ENCODE results near the gene PSMD4.
A peak's percentile ranks its signal among the peaks of the same experiment; 100 is the strongest.
"Not testable (repeated sequence)": the region's sequence is repeated elsewhere in the genome, so short reads cannot be mapped to it uniquely, and the experiment has no call there.

The PSMD4 gene

GRCh38 chr1:151266821-151267220 is 12.3 kb downstream of the PSMD4 start:
- ATAC-seq, result no peak
- TF ChIP-seq, protein P1, sequence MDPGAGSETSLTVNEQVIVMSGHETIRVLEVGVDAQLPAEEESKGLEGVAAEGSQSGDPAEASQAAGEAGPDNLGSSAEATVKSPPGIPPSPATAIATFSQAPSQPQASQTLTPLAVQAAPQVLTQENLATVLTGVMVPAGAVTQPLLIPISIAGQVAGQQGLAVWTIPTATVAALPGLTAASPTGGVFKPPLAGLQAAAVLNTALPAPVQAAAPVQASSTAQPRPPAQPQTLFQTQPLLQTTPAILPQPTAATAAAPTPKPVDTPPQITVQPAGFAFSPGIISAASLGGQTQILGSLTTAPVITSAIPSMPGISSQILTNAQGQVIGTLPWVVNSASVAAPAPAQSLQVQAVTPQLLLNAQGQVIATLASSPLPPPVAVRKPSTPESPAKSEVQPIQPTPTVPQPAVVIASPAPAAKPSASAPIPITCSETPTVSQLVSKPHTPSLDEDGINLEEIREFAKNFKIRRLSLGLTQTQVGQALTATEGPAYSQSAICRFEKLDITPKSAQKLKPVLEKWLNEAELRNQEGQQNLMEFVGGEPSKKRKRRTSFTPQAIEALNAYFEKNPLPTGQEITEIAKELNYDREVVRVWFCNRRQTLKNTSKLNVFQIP (CRISPR knock-in tag; IDR thresholded peaks at IDR 0.05; ENCODE audit: borderline replicate concordance, low read depth), result no peak
- no peak for TF ChIP-seq BACH2 (CRISPR knock-in tag; IDR thresholded peaks at IDR 0.05; ENCODE audit: borderline replicate concordance)
- TF ChIP-seq, protein P2, sequence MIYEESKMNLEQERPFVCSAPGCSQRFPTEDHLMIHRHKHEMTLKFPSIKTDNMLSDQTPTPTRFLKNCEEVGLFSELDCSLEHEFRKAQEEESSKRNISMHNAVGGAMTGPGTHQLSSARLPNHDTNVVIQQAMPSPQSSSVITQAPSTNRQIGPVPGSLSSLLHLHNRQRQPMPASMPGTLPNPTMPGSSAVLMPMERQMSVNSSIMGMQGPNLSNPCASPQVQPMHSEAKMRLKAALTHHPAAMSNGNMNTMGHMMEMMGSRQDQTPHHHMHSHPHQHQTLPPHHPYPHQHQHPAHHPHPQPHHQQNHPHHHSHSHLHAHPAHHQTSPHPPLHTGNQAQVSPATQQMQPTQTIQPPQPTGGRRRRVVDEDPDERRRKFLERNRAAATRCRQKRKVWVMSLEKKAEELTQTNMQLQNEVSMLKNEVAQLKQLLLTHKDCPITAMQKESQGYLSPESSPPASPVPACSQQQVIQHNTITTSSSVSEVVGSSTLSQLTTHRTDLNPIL (CRISPR knock-in tag; IDR thresholded peaks at IDR 0.05; ENCODE audit: low read depth), result no peak
- TF ChIP-seq RARB (CRISPR knock-in tag; IDR thresholded peaks at IDR 0.05), result no peak
- TF ChIP-seq, protein P3, sequence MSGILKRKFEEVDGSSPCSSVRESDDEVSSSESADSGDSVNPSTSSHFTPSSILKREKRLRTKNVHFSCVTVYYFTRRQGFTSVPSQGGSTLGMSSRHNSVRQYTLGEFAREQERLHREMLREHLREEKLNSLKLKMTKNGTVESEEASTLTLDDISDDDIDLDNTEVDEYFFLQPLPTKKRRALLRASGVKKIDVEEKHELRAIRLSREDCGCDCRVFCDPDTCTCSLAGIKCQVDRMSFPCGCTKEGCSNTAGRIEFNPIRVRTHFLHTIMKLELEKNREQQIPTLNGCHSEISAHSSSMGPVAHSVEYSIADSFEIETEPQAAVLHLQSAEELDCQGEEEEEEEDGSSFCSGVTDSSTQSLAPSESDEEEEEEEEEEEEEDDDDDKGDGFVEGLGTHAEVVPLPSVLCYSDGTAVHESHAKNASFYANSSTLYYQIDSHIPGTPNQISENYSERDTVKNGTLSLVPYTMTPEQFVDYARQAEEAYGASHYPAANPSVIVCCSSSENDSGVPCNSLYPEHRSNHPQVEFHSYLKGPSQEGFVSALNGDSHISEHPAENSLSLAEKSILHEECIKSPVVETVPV (CRISPR knock-in tag; IDR thresholded peaks at IDR 0.05), result no peak
- no peak for TF ChIP-seq ISL1 (CRISPR knock-in tag; IDR thresholded peaks at IDR 0.05)
- no peak for TF ChIP-seq ESRRG (CRISPR knock-in tag; IDR thresholded peaks at IDR 0.05)
- no peak for TF ChIP-seq GLIS3 (CRISPR knock-in tag; IDR thresholded peaks at IDR 0.05)
- no peak for TF ChIP-seq CSDC2 (CRISPR knock-in tag; IDR thresholded peaks at IDR 0.05)
- TF ChIP-seq TOX (CRISPR knock-in tag; IDR thresholded peaks at IDR 0.05; ENCODE audit: borderline replicate concordance), result no peak

- TF ChIP-seq RARB (CRISPR knock-in tag; IDR thresholded peaks at IDR 0.05) (no peak), PPARA (CRISPR knock-in tag; IDR thresholded peaks at IDR 0.05; ENCODE audit: borderline replicate concordance) (no peak), TSHZ2 (CRISPR knock-in tag; IDR thresholded peaks at IDR 0.05) (no peak), ZNF70 (CRISPR knock-in tag; IDR thresholded peaks at IDR 0.05) (no peak), ZNF565 (CRISPR knock-in tag; conservative IDR thresholded peaks at IDR 0.05; ENCODE audit: low read depth) (no peak), TOX (CRISPR knock-in tag; IDR thresholded peaks at IDR 0.05; ENCODE audit: borderline replicate concordance) (no peak)
- TF ChIP-seq, protein P4, sequence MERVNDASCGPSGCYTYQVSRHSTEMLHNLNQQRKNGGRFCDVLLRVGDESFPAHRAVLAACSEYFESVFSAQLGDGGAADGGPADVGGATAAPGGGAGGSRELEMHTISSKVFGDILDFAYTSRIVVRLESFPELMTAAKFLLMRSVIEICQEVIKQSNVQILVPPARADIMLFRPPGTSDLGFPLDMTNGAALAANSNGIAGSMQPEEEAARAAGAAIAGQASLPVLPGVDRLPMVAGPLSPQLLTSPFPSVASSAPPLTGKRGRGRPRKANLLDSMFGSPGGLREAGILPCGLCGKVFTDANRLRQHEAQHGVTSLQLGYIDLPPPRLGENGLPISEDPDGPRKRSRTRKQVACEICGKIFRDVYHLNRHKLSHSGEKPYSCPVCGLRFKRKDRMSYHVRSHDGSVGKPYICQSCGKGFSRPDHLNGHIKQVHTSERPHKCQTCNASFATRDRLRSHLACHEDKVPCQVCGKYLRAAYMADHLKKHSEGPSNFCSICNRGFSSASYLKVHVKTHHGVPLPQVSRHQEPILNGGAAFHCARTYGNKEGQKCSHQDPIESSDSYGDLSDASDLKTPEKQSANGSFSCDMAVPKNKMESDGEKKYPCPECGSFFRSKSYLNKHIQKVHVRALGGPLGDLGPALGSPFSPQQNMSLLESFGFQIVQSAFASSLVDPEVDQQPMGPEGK (CRISPR knock-in tag; IDR thresholded peaks at IDR 0.05; ENCODE audit: borderline replicate concordance), result no peak
- TF ChIP-seq, protein P2 (CRISPR knock-in tag; IDR thresholded peaks at IDR 0.05; ENCODE audit: low read depth), result no peak
- ATAC-seq, result no peak
These were observed 13.2 kb downstream of the PSMD4 start for GRCh38 chr1:151267760-151268159.

DNA sequence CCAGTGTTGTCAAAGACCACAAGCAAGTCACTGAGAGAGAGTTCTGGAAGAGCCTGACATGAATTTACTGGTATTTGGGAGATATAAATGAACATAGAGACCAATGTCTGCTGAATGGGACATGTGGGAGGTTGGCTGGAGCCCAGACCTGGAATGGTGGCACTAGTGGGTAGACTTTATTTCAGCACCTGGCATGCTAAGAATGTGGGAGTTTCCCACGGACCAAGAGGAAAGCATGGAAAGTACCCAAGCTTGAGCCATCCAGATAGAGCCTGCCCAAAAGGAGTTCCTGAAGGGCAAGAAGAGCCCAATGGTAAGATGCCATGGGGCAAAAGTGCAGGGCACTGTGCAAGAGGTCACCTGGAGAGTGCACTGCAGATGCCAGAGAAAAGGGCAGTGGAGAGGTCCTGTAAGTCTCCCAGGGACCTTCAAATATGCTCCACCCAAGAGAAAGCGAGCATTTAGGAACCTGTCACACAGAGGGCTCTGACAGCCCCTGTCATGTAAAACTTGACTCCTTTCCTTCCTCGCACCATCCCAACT is 19.5 kb downstream of the PSMD4 start:
- TF ChIP-seq ZNF70 (CRISPR knock-in tag; IDR thresholded peaks at IDR 0.05) (no peak), BACH2 (CRISPR knock-in tag; IDR thresholded peaks at IDR 0.05; ENCODE audit: borderline replicate concordance) (no peak), PPARA (CRISPR knock-in tag; IDR thresholded peaks at IDR 0.05; ENCODE audit: borderline replicate concordance) (no peak), TOX (CRISPR knock-in tag; IDR thresholded peaks at IDR 0.05; ENCODE audit: borderline replicate concordance) (no peak), ZC3H10 (CRISPR knock-in tag; IDR thresholded peaks at IDR 0.05) (no peak), TSHZ2 (CRISPR knock-in tag; IDR thresholded peaks at IDR 0.05) (no peak)
- TF ChIP-seq, protein P1 (CRISPR knock-in tag; IDR thresholded peaks at IDR 0.05; ENCODE audit: borderline replicate concordance, low read depth), result no peak
- ATAC-seq, result peak; percentile 30; the same call in 2 of the 3 replicates

GRCh38 chr1:151275341-151275740 is 20.8 kb downstream of the PSMD4 start:
- not testable (repeated sequence) for ATAC-seq

All from SK-N-SH treated with all-trans-retinoic acid at 6 μM for 48 hours (cell line).